HG02885 (cell line): ENCODE measurements around the gene FRMD4A.
"Not testable (repeated sequence)": the region's sequence is repeated elsewhere in the genome, so short reads cannot be mapped to it uniquely, and the experiment has no call there.

Source experiments
- ATAC-seq: cut with Tn5 transposase; IDR thresholded peaks from one replicate; pipeline ENCODE4 v1.9.1; 2021; ENCODE audit warnings: mild to moderate bottlenecking; ENCODE audit not compliant: unreplicated experiment, poor library complexity

Gene FRMD4A

DNA sequence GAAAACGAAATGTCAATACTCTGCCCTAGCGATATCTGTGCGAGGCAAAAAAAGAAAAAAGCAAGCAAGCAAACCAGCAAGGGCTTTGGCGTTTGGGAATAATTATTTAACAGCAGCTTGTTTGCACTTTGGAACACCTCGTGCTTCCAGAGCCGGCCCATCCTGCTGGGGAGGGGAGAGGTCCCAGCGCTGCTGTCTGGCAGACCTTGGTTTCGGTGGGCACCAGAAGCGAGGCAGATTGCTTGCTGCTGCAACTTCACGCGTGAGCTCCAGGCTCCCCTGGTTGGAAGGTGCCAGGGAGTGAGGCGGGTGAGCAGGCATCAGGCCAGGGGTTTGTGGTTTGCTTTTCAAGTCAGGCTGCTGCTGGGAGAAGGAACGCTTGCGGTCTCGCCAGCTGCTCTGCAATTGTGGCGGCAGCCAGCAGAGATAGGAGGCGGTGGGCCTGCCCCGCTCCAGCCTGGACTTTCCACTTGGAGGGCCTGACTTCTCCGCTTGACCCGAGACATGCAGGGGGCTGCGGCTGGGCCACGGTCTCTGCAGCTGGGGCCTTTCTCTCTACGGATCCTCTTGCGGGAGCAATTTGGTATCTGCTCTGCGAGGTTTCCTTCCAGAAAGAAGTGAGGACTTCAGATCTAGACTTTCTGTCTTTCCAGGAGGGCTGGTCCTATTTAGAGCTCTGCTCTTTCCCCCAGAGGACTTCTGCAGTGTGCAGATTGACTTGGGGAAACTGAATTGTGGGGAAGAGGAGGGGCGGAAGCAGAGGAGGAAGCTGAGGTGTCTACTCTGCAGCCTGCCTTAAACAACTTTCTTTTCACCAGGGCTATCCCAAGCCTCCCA lies 612.6 kb downstream of the FRMD4A start:
- ATAC-seq = peak; percentile 43

DNA sequence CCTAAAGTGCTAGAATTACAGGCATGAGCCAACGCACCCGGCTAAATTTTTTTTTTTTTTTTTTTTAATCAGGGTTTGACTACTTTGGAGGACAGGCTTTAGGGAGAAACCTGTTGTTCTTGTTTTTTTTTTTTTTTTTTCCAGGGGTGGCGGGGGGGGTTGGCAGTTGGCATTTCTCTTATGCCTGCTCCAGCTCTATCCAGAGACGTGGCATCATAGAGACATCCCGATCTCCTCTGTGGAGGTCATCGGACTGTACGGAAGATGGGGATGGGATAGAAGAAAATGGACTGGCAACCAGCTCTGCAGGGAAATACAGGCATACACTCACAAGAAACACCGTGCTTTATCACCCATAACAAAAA lies 613.2 kb downstream of the FRMD4A start:
- ATAC-seq = no peak

DNA sequence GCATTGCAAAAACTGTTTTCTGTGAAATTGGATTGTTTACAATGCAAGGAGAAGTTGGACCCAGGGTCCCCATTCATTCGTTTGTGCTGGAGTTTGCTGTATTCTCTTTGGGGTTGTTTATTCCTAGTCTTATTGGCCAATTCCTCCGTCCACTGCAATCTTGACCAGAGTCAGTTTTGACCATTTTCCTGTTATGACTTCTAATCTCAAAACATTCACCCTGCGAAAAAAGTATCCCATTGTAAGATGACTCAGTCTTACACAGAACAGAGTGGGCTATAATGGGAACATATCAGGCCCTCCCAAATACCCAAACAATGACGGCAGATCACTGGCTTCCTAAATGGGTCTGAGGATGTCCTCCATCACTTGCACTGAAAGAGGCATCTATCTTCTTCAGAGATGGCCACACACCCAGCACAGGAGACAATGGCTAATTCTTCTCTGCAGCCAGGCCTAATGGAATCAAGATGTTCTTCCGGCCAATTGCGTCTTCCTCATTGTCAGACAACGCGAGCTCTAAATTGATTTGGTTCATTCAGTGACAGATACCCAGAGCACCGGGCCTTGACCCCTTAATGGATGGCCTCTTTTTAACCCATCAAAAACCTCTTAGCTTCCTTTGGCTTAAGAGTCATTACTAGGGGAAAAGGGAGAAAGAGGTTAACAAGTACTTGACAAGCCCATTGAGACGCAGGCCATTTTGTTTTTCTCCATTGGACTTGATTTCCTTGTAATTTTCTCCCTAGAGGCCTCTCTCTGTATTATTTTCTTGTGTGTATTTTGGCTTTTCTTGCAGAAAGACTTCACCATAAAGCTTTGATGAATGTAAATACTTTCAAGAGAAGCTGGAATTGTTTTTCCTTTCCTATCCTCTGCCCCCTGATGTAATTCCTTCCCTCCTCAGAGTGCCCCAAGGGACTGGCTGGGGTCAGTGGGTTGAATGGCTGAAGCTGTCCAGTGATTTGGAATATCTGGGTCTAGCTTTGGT lies 614.3 kb downstream of the FRMD4A start:
- ATAC-seq = no peak

DNA sequence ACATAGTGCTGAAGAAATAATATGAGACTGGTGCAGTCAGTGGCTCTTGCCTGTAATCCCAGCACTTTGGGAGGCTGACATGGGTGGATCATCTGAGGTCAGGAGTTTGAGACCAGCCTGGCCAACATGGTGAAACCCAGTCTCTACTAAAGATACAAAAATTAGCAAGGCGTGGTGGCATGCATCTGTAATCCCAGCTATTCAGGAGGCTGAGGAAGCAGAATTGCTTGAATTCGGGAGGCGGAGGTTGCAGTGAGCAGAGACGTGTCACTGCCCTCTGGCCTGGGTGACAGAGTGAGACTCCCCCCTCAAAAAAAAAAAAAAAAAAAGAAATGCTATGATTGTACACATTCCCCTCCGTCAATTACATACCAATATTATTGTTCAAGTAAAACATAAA lies 615.1 kb downstream of the FRMD4A start:
- ATAC-seq = not testable (repeated sequence)

DNA sequence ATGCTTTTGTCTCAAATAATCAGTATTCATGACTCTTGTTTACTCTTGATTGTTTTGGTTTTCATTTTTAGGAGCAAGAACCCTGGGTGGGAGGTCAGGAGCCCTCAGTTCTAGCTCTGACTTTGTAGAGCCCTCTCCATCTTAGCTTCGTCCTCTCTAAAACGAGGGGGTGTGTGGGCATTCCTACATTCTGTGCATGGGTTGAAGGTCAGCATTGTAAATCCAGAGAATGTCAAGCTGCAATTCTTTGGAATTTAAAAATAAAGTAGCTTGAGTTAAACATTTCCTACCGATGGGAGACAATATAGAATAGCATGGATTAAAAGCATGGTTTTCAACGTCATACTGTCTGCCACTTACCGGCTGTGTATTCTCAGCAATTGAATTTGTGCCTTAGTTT lies 615.6 kb downstream of the FRMD4A start:
- ATAC-seq = no peak

DNA sequence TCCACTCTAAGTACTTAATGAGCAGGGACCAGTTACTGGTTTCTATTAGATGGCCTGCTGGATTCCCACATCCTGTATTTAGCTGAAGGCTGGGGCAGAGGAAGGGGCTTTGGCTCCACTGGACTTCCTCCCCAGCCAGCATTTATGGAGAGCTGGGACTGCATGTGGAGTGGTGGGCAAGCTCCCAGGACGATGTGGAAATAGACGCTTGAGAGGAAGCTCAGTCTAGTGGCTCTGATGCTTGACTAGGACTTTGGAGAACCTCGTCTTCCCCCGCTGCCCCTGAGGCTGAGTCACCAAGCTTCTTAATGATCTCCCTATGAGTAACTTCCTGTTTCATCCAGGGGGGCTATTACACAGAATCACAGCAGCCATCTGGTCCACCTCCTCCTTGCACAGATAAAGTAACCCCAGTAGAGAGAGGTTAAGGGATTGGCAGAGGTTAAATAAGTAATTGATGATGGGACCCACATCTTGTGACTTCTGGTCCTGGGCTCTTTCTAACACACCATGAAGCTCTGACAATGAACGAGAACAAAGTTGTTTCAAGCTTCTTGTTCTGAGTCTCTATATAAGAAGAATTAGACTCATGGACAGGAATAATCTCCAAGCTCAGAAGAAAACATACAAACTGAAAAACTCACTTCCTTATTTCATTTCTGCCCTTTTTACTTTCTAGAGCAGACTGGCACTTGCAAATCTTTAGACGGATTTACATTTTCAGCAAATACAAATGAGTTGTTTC lies 617.7 kb downstream of the FRMD4A start:
- ATAC-seq = peak; percentile 86

DNA sequence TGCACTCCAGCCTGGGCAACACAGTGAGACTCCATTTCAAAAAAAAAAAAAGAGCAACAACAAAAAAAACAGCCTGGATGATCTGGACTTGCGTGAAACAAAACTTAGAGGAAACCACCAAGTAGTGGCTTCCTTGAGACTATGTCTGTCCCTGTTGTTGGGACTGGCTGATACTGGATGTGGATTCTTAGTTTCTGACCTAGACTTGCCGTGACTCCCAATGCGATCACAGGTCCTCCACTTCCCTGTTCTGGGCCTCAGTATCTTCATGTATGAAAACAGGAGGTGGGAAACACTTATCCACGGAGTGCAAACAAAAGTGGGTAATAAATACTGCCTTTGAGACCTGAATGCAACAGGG lies 618.3 kb downstream of the FRMD4A start:
- ATAC-seq = no peak

DNA sequence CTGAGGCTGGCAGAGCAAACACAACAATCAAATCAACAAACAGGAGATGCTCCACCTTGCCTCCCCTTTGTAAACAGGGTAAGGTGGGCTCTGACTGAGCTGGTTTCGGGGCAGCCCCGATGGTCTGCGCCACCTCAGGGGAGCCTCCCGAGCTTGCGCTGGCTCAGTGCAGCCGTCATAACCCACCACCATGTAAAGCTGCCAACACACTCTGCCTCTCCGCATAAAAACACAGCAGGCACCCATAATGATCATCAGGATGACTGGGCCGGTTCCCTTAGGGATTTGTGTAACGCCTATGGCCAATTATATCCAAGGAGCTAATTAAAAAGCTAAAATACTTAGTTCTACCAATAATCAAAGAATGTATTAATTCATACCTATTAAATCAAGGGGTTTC lies 619.4 kb downstream of the FRMD4A start:
- no peak for ATAC-seq

DNA sequence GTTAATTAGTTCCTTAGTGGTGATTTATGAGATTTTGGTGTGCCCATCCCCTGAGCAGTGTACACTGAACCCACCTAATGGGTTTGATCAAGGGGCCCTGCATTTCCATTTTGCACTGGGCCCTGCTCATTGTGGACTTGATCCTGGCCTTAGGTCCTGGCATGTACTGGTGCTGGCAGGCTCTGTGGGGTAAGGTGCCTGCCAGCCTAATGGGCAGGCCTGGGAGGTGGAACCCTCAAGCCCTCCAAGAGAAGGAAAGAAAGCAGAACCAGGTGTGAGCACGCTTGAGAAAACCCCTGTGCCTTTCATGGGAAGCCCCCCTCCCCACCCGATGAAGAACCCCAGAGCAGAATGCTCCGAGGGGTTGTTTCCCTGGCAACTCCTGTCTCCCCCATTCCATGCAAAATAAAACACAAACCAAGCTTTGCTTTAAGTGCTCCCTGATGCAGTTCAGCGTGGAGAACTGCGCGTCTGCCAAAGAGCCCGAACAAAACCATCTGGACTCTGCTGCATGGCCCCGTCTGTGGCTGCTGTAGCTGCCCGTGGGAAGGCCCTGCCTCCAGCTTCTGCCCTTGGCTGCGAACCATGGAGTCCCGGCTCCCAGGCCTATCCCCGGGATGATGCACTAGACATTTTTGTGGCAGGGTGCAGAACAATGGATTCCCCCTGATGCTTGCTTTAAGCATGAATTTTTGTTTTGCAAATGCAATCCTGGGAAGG lies 620.6 kb downstream of the FRMD4A start:
- no peak for ATAC-seq

DNA sequence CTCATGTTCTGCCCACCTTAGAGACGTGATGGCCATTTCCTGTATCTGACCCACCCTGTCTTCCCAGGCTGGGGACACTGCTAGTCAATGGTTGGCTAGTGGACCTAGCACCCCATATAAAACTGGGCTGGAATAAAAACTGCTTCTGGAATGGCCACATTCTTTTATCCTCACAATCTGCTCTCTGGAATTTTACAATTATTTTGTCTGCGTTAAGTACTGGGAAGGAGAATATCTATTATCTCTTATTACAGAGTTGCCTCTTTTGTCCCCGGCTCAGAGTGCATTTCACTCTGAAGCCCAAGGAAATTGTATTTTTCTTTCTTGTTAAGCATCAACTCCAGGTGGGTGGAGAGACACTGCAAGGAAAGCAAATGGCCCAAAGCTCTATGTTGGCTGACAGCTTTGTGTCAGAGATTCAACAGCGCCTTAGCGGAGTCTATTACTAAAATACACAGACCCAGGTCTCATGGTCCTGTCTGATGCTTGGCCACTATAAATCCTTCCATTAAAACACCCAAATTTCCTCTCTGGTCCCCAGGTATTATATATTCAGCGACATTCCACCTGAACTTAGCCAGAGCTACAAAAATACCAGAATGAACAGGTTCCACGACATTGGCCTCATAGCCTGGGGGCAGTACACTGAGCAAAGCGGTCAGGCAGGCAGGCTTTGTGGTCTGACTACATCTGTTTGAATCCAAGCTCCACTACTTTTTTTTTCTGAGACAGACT lies 622.3 kb downstream of the FRMD4A start:
- no peak for ATAC-seq

DNA sequence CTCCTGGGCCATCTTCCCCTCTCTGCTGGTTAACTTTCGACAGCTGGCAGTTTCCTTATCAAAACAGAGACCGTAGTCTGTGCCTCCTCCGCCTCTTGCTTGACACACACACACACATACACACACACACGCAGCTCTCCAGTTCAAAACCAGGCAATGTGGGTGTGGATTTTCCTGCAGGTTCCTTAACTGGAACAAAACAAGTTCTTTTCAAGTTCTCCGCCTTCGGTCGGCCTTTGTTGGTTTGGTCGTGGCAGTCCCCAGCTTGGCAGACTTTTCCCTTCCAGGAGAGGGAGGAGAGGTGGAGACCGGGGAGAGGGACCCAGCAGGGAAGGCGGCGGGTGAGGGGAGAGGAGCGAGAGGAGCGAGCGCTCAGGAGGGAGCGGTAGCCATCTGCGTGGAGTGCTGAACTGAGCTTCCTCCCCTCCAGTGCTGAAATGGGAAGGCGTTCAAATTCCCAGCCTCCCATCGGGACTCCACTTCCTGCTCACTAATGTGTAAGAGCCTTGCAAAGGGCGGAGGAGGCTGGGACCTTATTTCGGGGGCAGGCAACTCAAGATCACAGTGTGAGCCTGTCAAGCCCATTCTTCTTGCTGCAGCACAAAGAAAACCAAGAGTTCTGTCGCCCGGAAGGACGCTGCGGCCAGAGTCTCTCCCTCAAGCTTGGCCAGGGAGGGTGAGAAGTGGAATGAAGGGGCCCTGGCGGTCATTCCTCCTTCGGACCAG lies 623.4 kb downstream of the FRMD4A start:
- peak; percentile 52 for ATAC-seq

DNA sequence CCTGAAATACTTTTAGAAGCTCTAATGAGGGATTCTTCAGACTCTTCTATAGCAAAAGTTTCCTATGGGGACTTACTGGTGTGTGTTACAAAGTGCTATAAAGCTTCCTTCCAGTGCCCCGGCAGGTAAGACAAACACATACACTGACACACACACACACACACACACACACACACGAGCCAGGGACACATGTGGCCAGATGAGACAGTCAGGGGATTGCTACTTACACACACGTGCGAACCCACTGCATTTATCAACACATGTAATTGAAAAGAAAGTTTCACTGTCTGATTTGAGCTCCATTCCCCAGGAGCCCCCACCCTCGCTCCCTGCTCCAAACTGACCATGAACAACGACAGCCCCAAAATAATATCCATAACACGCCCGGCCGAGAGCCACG lies 624.1 kb downstream of the FRMD4A start:
- no peak for ATAC-seq

DNA sequence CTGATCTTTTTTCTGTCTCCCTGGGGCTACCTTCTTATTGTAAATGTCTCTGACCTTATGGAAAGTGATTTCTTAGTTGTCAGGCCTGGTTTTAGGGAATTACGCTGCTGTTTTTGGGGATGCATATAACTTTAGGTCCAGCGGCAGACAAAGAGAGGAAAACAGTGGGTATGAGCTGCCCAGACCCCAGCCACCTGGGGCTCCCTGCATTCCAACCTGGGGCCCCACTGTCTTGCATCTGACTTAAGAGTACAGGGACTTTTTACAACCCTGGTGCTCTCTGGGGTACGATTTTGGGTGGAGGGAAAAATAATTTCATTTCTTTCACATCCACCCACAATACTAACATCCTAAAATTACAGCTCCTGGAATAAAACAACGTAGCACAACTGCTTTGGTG lies 624.5 kb downstream of the FRMD4A start:
- ATAC-seq = no peak

DNA sequence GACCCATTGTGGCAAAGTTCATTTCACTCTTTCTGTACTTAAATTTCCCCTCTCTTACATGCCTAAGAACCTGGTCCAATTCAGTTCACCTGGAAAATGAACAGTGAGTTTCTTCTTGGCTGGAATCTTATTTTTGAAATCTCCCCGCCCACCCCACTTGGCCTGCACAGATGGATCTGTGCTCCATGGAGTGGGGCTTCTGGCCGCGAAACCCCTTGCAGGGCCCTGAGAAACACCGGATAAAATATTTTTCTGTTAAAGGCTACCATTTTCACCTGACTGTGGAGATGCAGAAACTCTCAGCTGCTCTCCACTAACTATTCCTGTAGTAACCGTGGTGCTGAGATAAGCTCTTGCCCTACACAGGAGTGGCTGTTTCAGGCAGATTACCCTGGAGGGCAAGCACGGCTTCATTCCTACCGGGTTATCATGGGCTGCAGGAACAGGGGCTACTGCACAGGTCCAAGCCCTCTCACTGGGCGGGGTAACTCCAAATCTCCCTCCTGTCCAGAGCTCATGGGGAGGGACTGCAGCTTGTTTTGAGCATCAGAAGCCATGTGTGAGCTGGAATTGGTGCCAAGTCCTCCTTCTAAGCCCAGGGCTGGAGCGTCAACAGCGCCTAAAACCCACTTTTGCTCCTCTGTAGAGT lies 625.1 kb downstream of the FRMD4A start:
- no peak for ATAC-seq

DNA sequence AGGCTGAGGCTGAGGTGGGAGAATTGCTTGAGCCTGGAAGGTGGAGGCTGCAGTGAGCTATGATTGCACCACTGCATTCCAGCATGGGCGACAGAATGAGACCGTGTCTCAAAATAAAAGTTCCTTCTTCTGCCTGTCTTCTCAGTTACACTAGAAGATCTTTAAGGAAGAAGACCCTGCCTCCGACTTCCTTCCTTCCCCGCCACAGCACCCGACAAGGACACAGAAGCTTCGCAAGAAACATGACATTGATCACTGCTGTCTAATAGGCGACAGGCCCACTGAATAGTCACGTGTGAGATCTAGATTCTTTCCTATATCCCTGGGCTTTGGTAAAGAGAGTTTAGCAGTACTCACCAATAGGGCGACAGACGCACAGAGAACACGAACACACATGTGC lies 625.8 kb downstream of the FRMD4A start:
- no peak for ATAC-seq

DNA sequence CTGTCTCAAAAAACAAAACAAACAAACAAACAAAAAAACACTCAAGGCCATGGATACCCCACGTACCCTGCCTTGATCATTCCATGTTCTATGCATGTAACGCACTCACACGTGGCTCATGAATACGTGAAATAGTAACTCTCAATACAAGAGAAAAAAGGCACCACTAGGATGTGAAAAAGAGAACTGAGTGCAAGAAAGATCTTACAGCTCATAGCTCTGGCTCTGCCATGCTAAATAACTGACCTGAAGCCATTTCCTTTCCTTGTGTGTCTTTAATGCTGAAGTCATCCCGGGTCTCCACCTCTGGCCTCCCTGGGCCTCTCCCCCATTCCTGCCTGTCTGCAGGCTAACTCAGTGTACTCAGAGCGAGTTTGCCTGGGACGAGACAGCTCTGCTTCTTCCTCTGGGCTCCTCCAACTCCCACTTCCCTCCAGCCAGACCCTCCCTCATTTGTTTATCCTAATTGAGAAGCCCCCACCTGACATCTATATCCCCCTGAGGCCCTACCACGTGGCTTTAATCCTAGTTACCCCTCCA lies 626.7 kb downstream of the FRMD4A start:
- ATAC-seq = no peak

DNA sequence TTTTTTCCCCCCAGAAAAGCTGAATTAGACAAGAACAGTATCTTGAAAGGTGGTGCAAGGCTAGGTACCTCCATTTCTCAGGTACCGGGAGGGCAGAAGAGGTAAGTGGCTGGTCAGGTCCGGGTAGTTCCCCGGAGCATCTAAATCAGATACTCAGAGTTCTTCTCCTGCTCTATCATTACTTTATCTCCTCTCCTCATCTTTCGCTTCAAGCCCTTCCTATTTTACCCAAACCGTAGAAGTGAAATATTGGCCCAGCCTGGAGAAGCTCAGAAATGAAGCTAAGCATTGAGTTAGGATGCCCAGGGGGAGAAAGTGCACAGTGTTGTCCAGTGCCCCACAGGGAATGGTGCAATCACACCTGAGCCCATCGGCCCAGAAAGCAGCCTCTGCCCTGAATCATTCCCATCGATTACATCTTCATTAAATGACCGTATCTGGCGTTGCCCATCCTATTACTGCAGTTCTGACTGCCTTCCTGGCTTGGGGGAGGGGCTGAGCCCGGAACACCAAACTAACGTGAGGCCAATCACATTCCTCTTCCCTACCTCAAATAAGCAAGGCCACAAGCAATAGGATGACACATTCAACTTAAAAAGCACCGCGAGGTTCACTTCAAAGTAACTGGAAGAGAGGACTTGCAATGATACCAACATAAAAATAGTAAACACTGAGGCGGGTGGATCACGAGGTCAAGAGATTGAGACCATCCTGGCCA lies 627.5 kb downstream of the FRMD4A start:
- ATAC-seq = no peak
